H9 (cell line): Measurements from ENCODE around the gene NUMBL. TPM values are rescaled to one million over a fixed set of nuclear protein-coding genes. Genes with fewer than 3 reads are reported as not detected.

Source experiments
- DNase-seq: peaks from one replicate; pipeline ENCODE4 v3.0.0-alpha.2; 2017
- H2AFZ ChIP-seq: one replicate; pipeline ENCODE4 v1.6.1; 2013; ENCODE audit warnings: mild to moderate bottlenecking, low read length, control low read depth, moderate library complexity
- H2AK5ac ChIP-seq: 2 replicates; pipeline ENCODE4 v1.6.1; 2013; ENCODE audit warnings: low read length, control low read depth, mixed read lengths; ENCODE audit not compliant: insufficient read length
- H2BK120ac ChIP-seq: one replicate; pipeline ENCODE4 v1.6.1; 2013; ENCODE audit warnings: low read depth, mild to moderate bottlenecking, low read length, control low read depth, inconsistent platforms; ENCODE audit not compliant: poor library complexity, severe bottlenecking
- H2BK12ac ChIP-seq: 2 replicates; pipeline ENCODE4 v1.6.1; 2013; ENCODE audit warnings: low read length, control low read depth, mixed read lengths, low read depth; ENCODE audit not compliant: insufficient read length
- H2BK15ac ChIP-seq: 2 replicates; pipeline ENCODE4 v1.6.1; 2013; ENCODE audit warnings: low read depth, low read length, control low read depth
- H2BK20ac ChIP-seq: one replicate; pipeline ENCODE4 v1.6.1; 2013; ENCODE audit warnings: low read depth, mild to moderate bottlenecking, low read length, control low read depth, inconsistent platforms; ENCODE audit not compliant: poor library complexity, severe bottlenecking
- H2BK5ac ChIP-seq: 2 replicates; pipeline ENCODE4 v1.6.1; 2013; ENCODE audit warnings: low read length, control low read depth, mixed read lengths; ENCODE audit not compliant: insufficient read length
- H3K14ac ChIP-seq: 2 replicates; pipeline ENCODE4 v1.6.1; 2013; ENCODE audit warnings: low read length, control low read depth; ENCODE audit not compliant: insufficient read depth
- H3K18ac ChIP-seq: 2 replicates; pipeline ENCODE4 v1.6.1; 2013; ENCODE audit warnings: low read depth, mild to moderate bottlenecking, mixed read lengths, low read length, control low read depth; ENCODE audit not compliant: insufficient read length
- H3K23ac ChIP-seq: 2 replicates; pipeline ENCODE4 v1.6.1; 2013; ENCODE audit warnings: low read length, control low read depth, mixed read lengths, low read depth; ENCODE audit not compliant: insufficient read length
- H3K23me2 ChIP-seq: 2 replicates; pipeline ENCODE4 v1.6.1; 2013; ENCODE audit warnings: low read depth, mild to moderate bottlenecking, mixed read lengths, low read length, control low read depth; ENCODE audit not compliant: insufficient read length, poor library complexity, severe bottlenecking
- H3K27ac ChIP-seq: 2 replicates; pipeline ENCODE4 v1.5.1; 2013; ENCODE audit warnings: low read length, control low read depth, mixed read lengths, low read depth; ENCODE audit not compliant: insufficient read length
- H3K27me3 ChIP-seq: 2 replicates; pipeline ENCODE4 v1.6.1; 2013; ENCODE audit warnings: low read length, control low read depth, inconsistent platforms; ENCODE audit not compliant: insufficient read depth
- H3K4ac ChIP-seq: 2 replicates; pipeline ENCODE4 v1.6.1; 2013; ENCODE audit warnings: low read depth, mild to moderate bottlenecking, control low read depth, inconsistent platforms, low read length, moderate library complexity
- H3K4me1 ChIP-seq: 2 replicates; pipeline ENCODE4 v1.6.1; 2013; ENCODE audit warnings: low read length, control low read depth, inconsistent platforms; ENCODE audit not compliant: insufficient read depth
- H3K4me2 ChIP-seq: 2 replicates; pipeline ENCODE4 v1.6.1; 2013; ENCODE audit warnings: low read length, control low read depth, mixed read lengths; ENCODE audit not compliant: insufficient read length, insufficient read depth
- H3K56ac ChIP-seq: 2 replicates; pipeline ENCODE4 v1.6.1; 2013; ENCODE audit warnings: low read depth, mild to moderate bottlenecking, mixed read lengths, low read length, control low read depth; ENCODE audit not compliant: insufficient read length
- H3K79me1 ChIP-seq: 2 replicates; pipeline ENCODE4 v1.6.1; 2013; ENCODE audit warnings: low read depth, mild to moderate bottlenecking, moderate library complexity, low read length, control low read depth, inconsistent platforms; ENCODE audit not compliant: insufficient read depth, poor library complexity, severe bottlenecking
- H3K79me2 ChIP-seq: 2 replicates; pipeline ENCODE4 v1.6.1; 2013; ENCODE audit warnings: low read length, control low read depth, inconsistent platforms; ENCODE audit not compliant: insufficient read depth
- H3K9ac ChIP-seq: 2 replicates; pipeline ENCODE4 v1.6.1; 2013; ENCODE audit warnings: low read length, control low read depth, mixed read lengths; ENCODE audit not compliant: insufficient read length; ENCODE audit errors: extremely low read depth
- H3K9me3 ChIP-seq: one replicate; pipeline ENCODE4 v1.6.1; 2013; ENCODE audit warnings: low read depth, low read length, inconsistent platforms; ENCODE audit not compliant: control insufficient read depth
- H3T11ph ChIP-seq: one replicate; pipeline ENCODE4 v1.6.1; 2013; ENCODE audit warnings: mild to moderate bottlenecking, low read length, control low read depth, inconsistent platforms
- H4K20me1 ChIP-seq: one replicate; pipeline ENCODE4 v1.6.1; 2013; ENCODE audit not compliant: control insufficient read depth, insufficient read length, insufficient read depth
- H4K5ac ChIP-seq: 2 replicates; pipeline ENCODE4 v1.6.1; 2013; ENCODE audit warnings: low read depth, mild to moderate bottlenecking, mixed read lengths, low read length, control low read depth; ENCODE audit not compliant: insufficient read length
- H4K8ac ChIP-seq: replicated peaks from 2 replicates; pipeline ENCODE4 v1.6.1; 2013; ENCODE audit warnings: low read length, control low read depth, mixed read lengths, low read depth; ENCODE audit not compliant: insufficient read length
- H4K91ac ChIP-seq: 2 replicates; pipeline ENCODE4 v1.6.1; 2013; ENCODE audit warnings: low read depth, mild to moderate bottlenecking, moderate library complexity, mixed read lengths, low read length, control low read depth; ENCODE audit not compliant: insufficient read length
- H3K27ac Mint-ChIP-seq, 3 experiments: 2 replicates in 2 of 3; 3 replicates in 1 of 3; pipeline ENCODE4 v1.8.0; 2020 to 2021; ENCODE audit warnings: mixed read lengths in 3 of 3, mild to moderate bottlenecking in 1 of 3, moderate library complexity in 1 of 3
- H3K27me3 Mint-ChIP-seq: 2 replicates; pipeline ENCODE4 v1.8.0; 2021; ENCODE audit warnings: low read depth, mild to moderate bottlenecking, moderate library complexity, mixed read lengths
- H3K36me3 Mint-ChIP-seq, 3 experiments: 2 replicates in 2 of 3; 3 replicates in 1 of 3; pipeline ENCODE4 v1.8.0; 2020 to 2021; ENCODE audit warnings: low read depth in 3 of 3, mixed read lengths in 3 of 3; ENCODE audit not compliant: insufficient read depth in 1 of 3
- H3K4me1 Mint-ChIP-seq, 2 experiments: 2 replicates each; pipeline ENCODE4 v1.8.0; 2020; ENCODE audit warnings: mixed read lengths in 2 of 2
- H3K4me3 Mint-ChIP-seq, 2 experiments: 2 replicates in 1 of 2; 3 replicates in 1 of 2; pipeline ENCODE4 v1.8.0; 2020 to 2021; ENCODE audit warnings: mild to moderate bottlenecking in 2 of 2, mixed read lengths in 2 of 2, moderate library complexity in 1 of 2
- H3K9me3 Mint-ChIP-seq, 2 experiments: 2 replicates in 1 of 2; 3 replicates in 1 of 2; pipeline ENCODE4 v1.8.0; 2020; ENCODE audit warnings: mild to moderate bottlenecking in 2 of 2, mixed read lengths in 2 of 2, moderate library complexity in 1 of 2
- CTCF ChIP-seq: fragments of 200-600 bp; sonication (generic); conservative IDR thresholded peaks from 3 replicates; pipeline ENCODE4 v1.8.0; 2021; ENCODE audit warnings: antibody characterized with exemption, mild to moderate bottlenecking
- WGBS: extraction: QIAGEN DNeasy Blood & Tissue Kit; methylation state at CpG from one replicate; pipeline ENCODE4 v1.1.7; 2013; ENCODE audit warnings: missing lambda C conversion rate, low lambda C conversion rate, mixed read lengths; ENCODE audit not compliant: insufficient read length; ENCODE audit errors: extremely low coverage; 5-methylcytosine and 5-hydroxymethylcytosine counted together
- total RNA-seq: library from RNA; stranded (reverse); gene quantifications from 2 replicates; pipeline ENCODE4 v1.2.1, GENCODE V29; 2021

The NUMBL gene
- total RNA-seq, 1 experiment from 2014 or later = 34.5 TPM

GRCh38 chr19:40693150-40693788 lies 2.8 kb upstream of the NUMBL start:
- no peak for TF ChIP-seq CTCF
- Histone ChIP-seq H3K14ac (no peak overlapping the region), H3K79me2 (no peaks in the 10 kb centered on the region), H3K23ac (no peak overlapping the region), H3K56ac (no peak overlapping the region), H2BK20ac (no peak overlapping the region), H3K79me1 (no peaks in the 10 kb centered on the region), H3K9ac (no peak overlapping the region), H3K23me2 (peaks cover 15% of the 10 kb centered on the region), H3K27me3 (no peaks in the 10 kb centered on the region), H3T11ph (no peak overlapping the region), H4K91ac (no peak overlapping the region), H2BK5ac (no peak overlapping the region), H2BK15ac (no peak overlapping the region), H2BK12ac (no peak overlapping the region), H4K8ac (no peak overlapping the region), H2AK5ac (no peak overlapping the region), H4K20me1 (peaks cover 5% of the 10 kb centered on the region), H3K4me2 (no peak overlapping the region), H3K27ac (no peak overlapping the region), H3K4me1 (no peaks in the 10 kb centered on the region), H3K4ac (no peak overlapping the region), H2BK120ac (no peak overlapping the region), H2AFZ (no peak overlapping the region), H4K5ac (no peak overlapping the region), H3K18ac (no peak overlapping the region), H3K9me3 (no peaks in the 10 kb centered on the region)
- Mint-ChIP-seq H3K27me3 (no peaks in the 10 kb centered on the region), H3K4me3 (no peak overlapping the region), H3K27ac (no peak overlapping the region; a peak in 1 of 7 replicates), H3K9me3 (no peaks in the 10 kb centered on the region), H3K4me1 (peaks cover 7 to 9% of the 10 kb centered on the region in 2 experiments), H3K36me3 (peaks cover 6 to 39% (median 29%) of the 10 kb centered on the region in 3 experiments)
- DNase-seq = no peak
- no CpG with 5 or more reads among the region's 11 CpGs for WGBS
